PC-9 (cell line): ENCODE measurements around the gene ANKRD16.

Experiments
- EZH2 ChIP-seq: fragments of 200-600 bp; sonication (generic); IDR thresholded peaks from 2 replicates; pipeline ENCODE4 v1.8.0; 2017; ENCODE audit warnings: antibody characterized with exemption, low read depth
- TF ChIP-seq, protein P1 (sequence below): fragments of 200-600 bp; sonication (generic); conservative IDR thresholded peaks from 2 replicates; pipeline ENCODE4 v1.6.1; 2017; ENCODE audit warnings: mixed run types, antibody characterized with exemption, mild to moderate bottlenecking, moderate library complexity

DNA sequence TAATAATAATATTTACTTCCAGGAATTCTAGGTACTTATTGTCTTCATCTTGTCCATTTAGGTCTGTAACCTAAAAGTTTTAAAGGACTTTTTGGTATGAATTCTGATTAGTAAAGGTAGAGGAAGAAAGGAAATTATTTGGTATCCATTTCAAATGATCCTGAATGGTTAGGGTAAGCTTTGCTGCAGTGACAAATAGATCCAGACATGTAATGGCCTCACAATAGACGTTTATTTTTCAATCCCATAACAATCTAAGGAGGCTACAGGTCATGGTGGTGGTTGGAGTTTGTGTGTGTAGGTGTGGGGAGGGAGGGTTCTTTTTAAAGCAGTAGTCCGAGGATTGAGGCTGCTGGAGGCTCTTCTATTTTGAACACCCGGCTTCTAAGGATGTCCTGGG, 5.7 kb upstream of the ANKRD16 start:
- TF ChIP-seq, protein P1, sequence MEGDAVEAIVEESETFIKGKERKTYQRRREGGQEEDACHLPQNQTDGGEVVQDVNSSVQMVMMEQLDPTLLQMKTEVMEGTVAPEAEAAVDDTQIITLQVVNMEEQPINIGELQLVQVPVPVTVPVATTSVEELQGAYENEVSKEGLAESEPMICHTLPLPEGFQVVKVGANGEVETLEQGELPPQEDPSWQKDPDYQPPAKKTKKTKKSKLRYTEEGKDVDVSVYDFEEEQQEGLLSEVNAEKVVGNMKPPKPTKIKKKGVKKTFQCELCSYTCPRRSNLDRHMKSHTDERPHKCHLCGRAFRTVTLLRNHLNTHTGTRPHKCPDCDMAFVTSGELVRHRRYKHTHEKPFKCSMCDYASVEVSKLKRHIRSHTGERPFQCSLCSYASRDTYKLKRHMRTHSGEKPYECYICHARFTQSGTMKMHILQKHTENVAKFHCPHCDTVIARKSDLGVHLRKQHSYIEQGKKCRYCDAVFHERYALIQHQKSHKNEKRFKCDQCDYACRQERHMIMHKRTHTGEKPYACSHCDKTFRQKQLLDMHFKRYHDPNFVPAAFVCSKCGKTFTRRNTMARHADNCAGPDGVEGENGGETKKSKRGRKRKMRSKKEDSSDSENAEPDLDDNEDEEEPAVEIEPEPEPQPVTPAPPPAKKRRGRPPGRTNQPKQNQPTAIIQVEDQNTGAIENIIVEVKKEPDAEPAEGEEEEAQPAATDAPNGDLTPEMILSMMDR = no peak
- no peak for TF ChIP-seq EZH2
